Measurements from ENCODE around the gene LRRC14B. TPM values are rescaled to one million over a fixed set of nuclear protein-coding genes. Genes with fewer than 3 reads are reported as not detected.

LRRC14B gene
- total and polyA plus RNA-seq, 7 donors, result 0.66 TPM; not detected in 6

- H3K4me1 ChIP-seq, result peaks cover 0 to 49% (median 44%) of the 10 kb centered on the region in 4 donors
- peaks cover 0 to 12% (median 0%) of the 10 kb centered on the region in 3 donors for H3K27me3 ChIP-seq
- 69 to 88% methylated on average over 13 of the region's 13 CpGs for WGBS, 2 donors
- intact Hi-C loops (cut with DNase I), result loop anchor here (5.0 kb wide), 1 partner anchor 80 kb away; no protein-coding TSS in a partner anchor
- TF ChIP-seq POLR2AphosphoS5 (IDR thresholded peaks at IDR 0.05) (no peak), EP300 (IDR thresholded peaks at IDR 0.05) (no peak), CTCF (IDR thresholded peaks at IDR 0.05) (no peak), POLR2A (IDR thresholded peaks at IDR 0.05) (no peak)
- no peaks in the 10 kb centered on the region for H3K36me3 ChIP-seq
- no peaks in the 10 kb centered on the region for H3K9me3 ChIP-seq
- no peak overlapping the region for H3K27ac ChIP-seq
- H3K4me3 ChIP-seq, result no peak overlapping the region
- DNase-seq, result peak; percentile 52
These were observed 4.3 kb upstream of the LRRC14B start for GRCh38 chr5:187042-187431.

- peak overlapping the region in 3 of 4 donors; percentile 21 to 34 (median 32) for H3K4me3 ChIP-seq
- H3K9me3 ChIP-seq, result no peaks in the 10 kb centered on the region
- H3K4me1 ChIP-seq, result peaks cover 0 to 49% (median 44%) of the 10 kb centered on the region in 4 donors
- H3K36me3 ChIP-seq, result no peaks in the 10 kb centered on the region
- TF ChIP-seq POLR2A (IDR thresholded peaks at IDR 0.05) (no peak), CTCF (IDR thresholded peaks at IDR 0.05) (no peak), EP300 (IDR thresholded peaks at IDR 0.05) (no peak)
- intact Hi-C loops (cut with DNase I), result loop anchor here (1.0 to 5.0 kb wide), 2 partner anchors 30 to 79 kb away; partner anchors contain the start of genes CCDC127 and SDHA
- H3K27me3 ChIP-seq, result peaks cover 0 to 14% (median 0%) of the 10 kb centered on the region in 3 donors
- H3K27ac ChIP-seq, result no peak overlapping the region
- peak; percentile 59 for DNase-seq
- 46 to 64% methylated on average over 21 of the region's 21 CpGs for WGBS, 2 donors
These were observed 3.5 kb upstream of the LRRC14B start for GRCh38 chr5:187617-188451.

- Histone ChIP-seq H3K4me3 (peak overlapping the region in 3 of 4 donors; percentile 21 to 34 (median 32)), H3K36me3 (no peaks in the 10 kb centered on the region), H3K27ac (no peak overlapping the region), H3K9me3 (no peaks in the 10 kb centered on the region), H3K4me1 (peaks cover 0 to 49% (median 44%) of the 10 kb centered on the region in 4 donors), H3K27me3 (peaks cover 0 to 14% (median 0%) of the 10 kb centered on the region in 3 donors)
- WGBS, 2 donors, result 38 to 39% methylated on average over 37 of the region's 37 CpGs
- peak; percentile 90 to 97 (median 94) for TF ChIP-seq CTCF (IDR thresholded peaks at IDR 0.05)
- TF ChIP-seq POLR2A (IDR thresholded peaks at IDR 0.05), result no peak
- peak in 2 of 4 donors; percentile 20 to 28 for TF ChIP-seq POLR2AphosphoS5 (IDR thresholded peaks at IDR 0.05)
- TF ChIP-seq EP300 (IDR thresholded peaks at IDR 0.05), result no peak
- intact Hi-C loops (cut with DNase I), result loop anchor here (1.0 to 5.0 kb wide), 2 partner anchors 30 to 79 kb away; partner anchors contain the start of genes CCDC127 and SDHA
- peak; percentile 94 for DNase-seq
These were observed 2.5 kb upstream of the LRRC14B start for GRCh38 chr5:188488-189481.

GRCh38 chr5:189486-189885 lies 1.8 kb upstream of the LRRC14B start:
- Histone ChIP-seq H3K27me3 (peaks cover 0 to 14% (median 0%) of the 10 kb centered on the region in 3 donors), H3K4me3 (no peak overlapping the region), H3K36me3 (no peaks in the 10 kb centered on the region), H3K9me3 (no peaks in the 10 kb centered on the region), H3K27ac (no peak overlapping the region), H3K4me1 (peaks cover 0 to 47% (median 41%) of the 10 kb centered on the region in 4 donors)
- 82 to 85% methylated on average over 10 of the region's 10 CpGs for WGBS, 2 donors
- intact Hi-C loops (cut with DNase I), result loop anchor here (5.0 kb wide), 1 partner anchor 78 kb away; no protein-coding TSS in a partner anchor
- peak; percentile 52 for DNase-seq
- TF ChIP-seq POLR2A (IDR thresholded peaks at IDR 0.05), result no peak
- TF ChIP-seq CTCF (IDR thresholded peaks at IDR 0.05), result no peak
- TF ChIP-seq POLR2AphosphoS5 (IDR thresholded peaks at IDR 0.05), result no peak
- no peak for TF ChIP-seq EP300 (IDR thresholded peaks at IDR 0.05)

Data from sigmoid colon (tissue), 7 donors.